ENCODE data around the gene FBXO24.

DNA sequence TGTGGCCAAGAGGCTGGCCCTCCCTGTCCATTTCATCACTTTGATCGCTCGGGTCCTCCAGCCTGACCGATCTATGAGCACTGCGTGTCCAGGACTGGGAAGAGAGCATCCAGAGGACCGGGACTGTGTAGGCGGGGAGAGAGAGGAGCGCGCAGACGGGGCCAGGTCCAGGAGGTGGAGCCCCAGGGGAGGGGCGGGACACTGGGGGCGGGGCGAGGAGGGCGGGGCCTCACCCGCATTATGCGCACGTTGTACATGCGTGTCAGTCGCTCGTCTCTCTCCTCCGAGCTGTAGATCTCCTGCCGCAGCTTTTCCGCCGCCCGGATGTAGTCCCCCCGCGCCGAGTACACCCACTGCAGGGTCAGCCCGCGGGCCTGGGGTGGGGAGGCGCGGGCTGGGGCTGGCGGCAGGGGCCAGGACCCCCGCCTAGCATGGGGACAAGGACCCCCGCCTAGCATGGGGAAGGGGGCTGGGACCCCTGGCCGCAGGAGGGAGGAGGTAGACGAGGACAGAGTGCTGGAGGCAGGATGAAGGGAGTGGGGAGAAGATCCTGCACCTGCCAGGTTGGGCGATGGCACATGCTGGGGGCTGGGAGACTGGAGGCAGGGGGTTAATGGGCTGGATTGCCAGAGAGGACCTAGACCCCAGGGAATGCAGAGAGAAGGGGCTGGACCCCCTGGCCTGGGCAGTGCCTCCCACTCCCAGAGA lies 40.6 kb downstream of the FBXO24 start:
- no peak for TF ChIP-seq CTCF (IDR thresholded peaks at IDR 0.05)
- no peak for TF ChIP-seq POLR2A (IDR thresholded peaks at IDR 0.05)

Measured in heart left ventricle (tissue), 13 donors.